ENCODE data around the gene SRSF4.
"Not testable (repeated sequence)": the region's sequence is repeated elsewhere in the genome, so short reads cannot be mapped to it uniquely, and the experiment has no call there.

The SRSF4 gene

DNA sequence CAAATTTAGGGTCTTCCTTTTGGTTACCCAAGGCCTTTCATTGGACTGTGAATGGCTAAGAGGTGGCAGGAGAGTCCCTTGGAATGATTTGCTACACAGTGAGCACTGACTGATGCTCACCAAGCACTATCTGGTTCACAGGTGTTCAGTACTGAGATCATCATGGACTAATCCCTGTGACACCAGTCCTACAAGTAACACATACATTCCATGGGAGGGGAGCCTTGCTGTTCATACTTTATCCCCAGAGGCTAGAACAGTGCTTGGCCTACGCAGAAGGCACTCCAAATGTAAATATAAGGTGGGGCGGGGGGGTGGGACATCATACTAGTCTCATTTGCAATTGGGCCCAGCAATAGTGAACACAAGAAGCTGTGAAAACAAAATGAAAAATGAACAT, 37.5 kb downstream of the SRSF4 start:
- Histone ChIP-seq H3K9ac (ENCODE audit: low read depth, low read length) (no peak overlapping the region), H3K27me3 (ENCODE audit: control insufficient read depth, insufficient read depth, low read length) (no peaks in the 10 kb centered on the region), H3K27ac (ENCODE audit: low read depth, low read length) (no peak overlapping the region), H3K36me3 (ENCODE audit: control insufficient read depth, insufficient read depth, low read length) (peaks cover 45% of the 10 kb centered on the region), H3K9me3 (ENCODE audit: control insufficient read depth, insufficient read depth, low read length) (no peaks in the 10 kb centered on the region), H3K4me1 (ENCODE audit: control insufficient read depth, insufficient read depth, low read length) (no peaks in the 10 kb centered on the region), H3K4me3 (ENCODE audit: low read depth, low read length) (no peak overlapping the region)

GRCh38 chr1:29142714-29143113, 39.0 kb downstream of the SRSF4 start:
- H3K27me3 ChIP-seq (ENCODE audit: control insufficient read depth, insufficient read depth, low read length), result no peaks in the 10 kb centered on the region
- no peak overlapping the region for H3K27ac ChIP-seq (ENCODE audit: low read depth, low read length)
- peaks cover 30% of the 10 kb centered on the region for H3K36me3 ChIP-seq (ENCODE audit: control insufficient read depth, insufficient read depth, low read length)
- no peaks in the 10 kb centered on the region for H3K9me3 ChIP-seq (ENCODE audit: control insufficient read depth, insufficient read depth, low read length)
- H3K4me1 ChIP-seq (ENCODE audit: control insufficient read depth, insufficient read depth, low read length), result no peaks in the 10 kb centered on the region
- no peak overlapping the region for H3K4me3 ChIP-seq (ENCODE audit: low read depth, low read length)
- no peak overlapping the region for H3K9ac ChIP-seq (ENCODE audit: low read depth, low read length)

GRCh38 chr1:29136391-29136915, 45.2 kb downstream of the SRSF4 start:
- Histone ChIP-seq H3K27me3 (ENCODE audit: control insufficient read depth, insufficient read depth, low read length) (no peaks in the 10 kb centered on the region), H3K9ac (ENCODE audit: low read depth, low read length) (no peak overlapping the region), H3K27ac (ENCODE audit: low read depth, low read length) (no peak overlapping the region), H3K36me3 (ENCODE audit: control insufficient read depth, insufficient read depth, low read length) (no peaks in the 10 kb centered on the region), H3K9me3 (ENCODE audit: control insufficient read depth, insufficient read depth, low read length) (no peaks in the 10 kb centered on the region), H3K4me3 (ENCODE audit: low read depth, low read length) (no peak overlapping the region), H3K4me1 (ENCODE audit: control insufficient read depth, insufficient read depth, low read length) (peaks cover 3% of the 10 kb centered on the region; the same call in 1 of the 2 replicates)

- Histone ChIP-seq H3K27ac (ENCODE audit: low read depth, low read length) (no peak overlapping the region), H3K9ac (ENCODE audit: low read depth, low read length) (no peak overlapping the region)
Observed at GRCh38 chr1:29134695-29135028, 47.0 kb downstream of the SRSF4 start.

DNA sequence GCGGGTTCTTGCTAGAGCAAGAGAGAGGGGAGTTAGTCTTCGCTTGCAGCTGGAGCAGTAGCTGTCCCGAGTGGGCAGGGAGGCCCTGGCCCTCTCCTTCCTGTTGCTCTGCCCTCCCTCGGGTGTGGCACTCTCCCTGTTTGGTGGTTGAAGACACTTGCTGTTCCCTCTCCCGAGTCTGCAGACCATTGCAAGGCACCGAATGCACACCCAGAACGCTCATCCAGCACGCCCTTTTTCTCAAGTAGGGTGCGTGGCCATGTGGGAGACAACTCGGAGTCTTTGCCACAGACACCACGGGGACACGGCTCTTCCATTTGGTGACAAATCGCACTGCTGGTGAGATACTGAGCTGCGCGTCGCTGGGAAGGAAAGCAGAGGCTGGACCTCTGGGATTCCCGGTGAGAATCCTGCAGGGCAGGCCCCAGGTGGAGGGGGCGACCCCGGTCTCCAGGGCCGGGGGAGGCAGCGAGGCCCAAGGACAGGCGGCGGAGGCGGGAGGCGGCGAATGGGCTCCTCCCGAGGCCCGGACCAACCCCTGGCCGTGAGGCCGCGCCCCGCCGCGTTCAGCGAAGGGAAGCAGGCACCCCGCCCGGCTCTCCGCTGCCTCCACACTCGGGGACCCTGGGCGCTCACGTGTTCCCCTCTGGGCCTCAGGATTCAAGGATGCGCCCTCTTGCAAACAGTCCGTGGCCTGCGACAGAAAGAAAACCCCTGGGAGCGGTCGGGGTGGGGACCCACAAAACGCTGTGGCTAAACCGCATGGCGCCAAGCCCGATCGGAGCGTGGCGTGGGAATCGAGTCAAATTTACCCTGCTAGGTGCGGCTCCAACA, 47.6 kb downstream of the SRSF4 start:
- H3K9ac ChIP-seq (ENCODE audit: low read depth, low read length), result no peak overlapping the region
- no peak overlapping the region for H3K4me3 ChIP-seq (ENCODE audit: low read depth, low read length)
- H3K27me3 ChIP-seq (ENCODE audit: control insufficient read depth, insufficient read depth, low read length), result no peaks in the 10 kb centered on the region
- no peaks in the 10 kb centered on the region for H3K9me3 ChIP-seq (ENCODE audit: control insufficient read depth, insufficient read depth, low read length)
- peaks cover 3% of the 10 kb centered on the region; the same call in 1 of the 2 replicates for H3K4me1 ChIP-seq (ENCODE audit: control insufficient read depth, insufficient read depth, low read length)
- no peaks in the 10 kb centered on the region for H3K36me3 ChIP-seq (ENCODE audit: control insufficient read depth, insufficient read depth, low read length)
- H3K27ac ChIP-seq (ENCODE audit: low read depth, low read length), result no peak overlapping the region

More at GRCh38 chr1:29134695-29135028, 47.0 kb downstream of the SRSF4 start:
- no peak overlapping the region for H3K4me3 ChIP-seq (ENCODE audit: low read depth, low read length)
- no peaks in the 10 kb centered on the region for H3K36me3 ChIP-seq (ENCODE audit: control insufficient read depth, insufficient read depth, low read length)
- peaks cover 3% of the 10 kb centered on the region; the same call in 1 of the 2 replicates for H3K4me1 ChIP-seq (ENCODE audit: control insufficient read depth, insufficient read depth, low read length)
- H3K27me3 ChIP-seq (ENCODE audit: control insufficient read depth, insufficient read depth, low read length), result no peaks in the 10 kb centered on the region
- H3K9me3 ChIP-seq (ENCODE audit: control insufficient read depth, insufficient read depth, low read length), result no peaks in the 10 kb centered on the region

- not testable (repeated sequence) for H3K4me3 ChIP-seq (ENCODE audit: low read depth, low read length); H3K4me1 ChIP-seq (ENCODE audit: control insufficient read depth, insufficient read depth, low read length); H3K27ac ChIP-seq (ENCODE audit: low read depth, low read length); H3K9me3 ChIP-seq (ENCODE audit: control insufficient read depth, insufficient read depth, low read length); H3K36me3 ChIP-seq (ENCODE audit: control insufficient read depth, insufficient read depth, low read length); H3K9ac ChIP-seq (ENCODE audit: low read depth, low read length); H3K27me3 ChIP-seq (ENCODE audit: control insufficient read depth, insufficient read depth, low read length)
Observed at GRCh38 chr1:29131056-29131455, 50.6 kb downstream of the SRSF4 start.

GRCh38 chr1:29129916-29130315, 51.8 kb downstream of the SRSF4 start:
- Histone ChIP-seq H3K4me3 (ENCODE audit: low read depth, low read length) (no peak overlapping the region), H3K27ac (ENCODE audit: low read depth, low read length) (no peak overlapping the region), H3K9me3 (ENCODE audit: control insufficient read depth, insufficient read depth, low read length) (no peaks in the 10 kb centered on the region), H3K4me1 (ENCODE audit: control insufficient read depth, insufficient read depth, low read length) (peaks cover 9% of the 10 kb centered on the region; the same call in 1 of the 2 replicates), H3K9ac (ENCODE audit: low read depth, low read length) (no peak overlapping the region), H3K27me3 (ENCODE audit: control insufficient read depth, insufficient read depth, low read length) (0 out of 2 replicates have a peak, but pooled peaks cover 5% of the 10 kb centered on the region), H3K36me3 (ENCODE audit: control insufficient read depth, insufficient read depth, low read length) (no peaks in the 10 kb centered on the region)

DNA sequence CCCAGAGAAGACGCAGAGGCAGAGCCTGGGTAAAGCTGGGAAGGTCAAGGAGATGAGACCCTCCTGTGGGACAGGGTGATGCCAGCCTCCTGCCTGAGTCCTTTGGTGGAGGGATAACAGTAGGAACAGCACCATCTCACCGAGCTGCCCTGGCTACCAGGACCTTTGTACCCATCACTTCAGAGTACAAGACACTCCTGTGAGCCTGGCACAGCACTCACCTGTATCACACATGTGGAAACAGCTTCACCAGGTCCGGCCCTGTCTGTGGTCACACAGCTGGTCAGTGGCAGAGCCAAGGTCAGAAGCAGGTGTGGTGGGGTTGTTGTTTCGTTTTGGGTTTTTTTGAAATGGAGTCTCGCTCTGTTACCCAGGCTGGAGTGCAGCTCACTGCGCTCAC, 53.0 kb downstream of the SRSF4 start:
- H3K9ac ChIP-seq (ENCODE audit: low read depth, low read length), result no peak overlapping the region
- peaks cover 11% of the 10 kb centered on the region; the same call in 1 of the 2 replicates for H3K4me1 ChIP-seq (ENCODE audit: control insufficient read depth, insufficient read depth, low read length)
- H3K27ac ChIP-seq (ENCODE audit: low read depth, low read length), result no peak overlapping the region
- 0 out of 2 replicates have a peak, but pooled peaks cover 5% of the 10 kb centered on the region for H3K27me3 ChIP-seq (ENCODE audit: control insufficient read depth, insufficient read depth, low read length)
- H3K4me3 ChIP-seq (ENCODE audit: low read depth, low read length), result no peak overlapping the region
- no peaks in the 10 kb centered on the region for H3K36me3 ChIP-seq (ENCODE audit: control insufficient read depth, insufficient read depth, low read length)
- no peaks in the 10 kb centered on the region for H3K9me3 ChIP-seq (ENCODE audit: control insufficient read depth, insufficient read depth, low read length)

DNA sequence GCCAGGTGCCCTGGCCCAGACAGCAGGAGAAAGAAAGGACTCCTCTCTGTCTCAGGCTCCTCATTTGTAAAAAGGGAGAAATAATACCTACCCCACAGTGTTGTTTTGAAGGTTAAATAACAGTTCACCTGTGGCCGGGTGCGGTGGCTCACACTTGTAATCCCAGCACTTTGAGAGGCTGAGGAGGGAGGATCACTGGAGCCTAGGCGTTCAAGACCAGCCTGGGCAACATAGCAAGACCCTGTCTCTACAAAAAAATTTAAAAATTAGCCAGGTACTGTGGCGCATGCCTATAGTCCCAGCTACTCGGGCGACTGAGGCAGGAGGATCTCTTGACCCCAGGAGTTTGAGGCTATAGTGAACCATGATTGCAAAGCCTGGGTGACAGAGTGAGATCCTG, 55.5 kb downstream of the SRSF4 start:
- H3K36me3 ChIP-seq (ENCODE audit: control insufficient read depth, insufficient read depth, low read length), result no peaks in the 10 kb centered on the region
- no peaks in the 10 kb centered on the region for H3K9me3 ChIP-seq (ENCODE audit: control insufficient read depth, insufficient read depth, low read length)
- H3K9ac ChIP-seq (ENCODE audit: low read depth, low read length), result no peak overlapping the region
- H3K4me1 ChIP-seq (ENCODE audit: control insufficient read depth, insufficient read depth, low read length), result peaks cover 11% of the 10 kb centered on the region; the same call in 1 of the 2 replicates
- H3K27me3 ChIP-seq (ENCODE audit: control insufficient read depth, insufficient read depth, low read length), result peaks cover 19% of the 10 kb centered on the region
- H3K27ac ChIP-seq (ENCODE audit: low read depth, low read length), result no peak overlapping the region
- no peak overlapping the region for H3K4me3 ChIP-seq (ENCODE audit: low read depth, low read length)

DNA sequence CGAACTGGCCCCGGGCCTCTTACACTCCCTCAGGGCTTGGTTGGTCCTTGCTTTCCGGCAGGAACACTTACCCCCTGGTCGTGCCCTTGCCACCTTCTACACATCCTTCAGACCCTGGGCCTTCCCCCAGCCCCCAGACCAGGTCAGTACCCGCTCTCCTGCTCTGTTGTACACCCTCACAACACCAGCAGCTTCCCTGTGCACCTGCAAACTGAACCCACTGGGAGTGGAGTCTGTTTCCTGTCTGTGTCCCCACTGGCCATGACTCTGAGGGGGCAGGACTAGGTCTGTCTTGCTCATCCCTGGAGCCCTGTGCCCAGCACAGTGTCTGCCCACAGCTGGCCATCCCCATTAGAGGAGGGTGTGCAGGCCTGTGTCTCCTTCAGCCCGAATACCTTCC, 55.9 kb downstream of the SRSF4 start:
- Histone ChIP-seq H3K9ac (ENCODE audit: low read depth, low read length) (no peak overlapping the region), H3K27ac (ENCODE audit: low read depth, low read length) (no peak overlapping the region)

GRCh38 chr1:29125237-29125641, 56.5 kb downstream of the SRSF4 start:
- Histone ChIP-seq H3K4me3 (ENCODE audit: low read depth, low read length) (peak overlapping the region; percentile 65; the same call in 1 of the 2 replicates), H3K9me3 (ENCODE audit: control insufficient read depth, insufficient read depth, low read length) (no peaks in the 10 kb centered on the region), H3K27me3 (ENCODE audit: control insufficient read depth, insufficient read depth, low read length) (peaks cover 24% of the 10 kb centered on the region), H3K9ac (ENCODE audit: low read depth, low read length) (peak overlapping the region; percentile 56; the same call in 1 of the 2 replicates), H3K27ac (ENCODE audit: low read depth, low read length) (peak overlapping the region; percentile 83), H3K36me3 (ENCODE audit: control insufficient read depth, insufficient read depth, low read length) (0 out of 2 replicates have a peak, but pooled peaks cover 5% of the 10 kb centered on the region), H3K4me1 (ENCODE audit: control insufficient read depth, insufficient read depth, low read length) (peaks cover 17% of the 10 kb centered on the region; the same call in 1 of the 2 replicates)

More for the DNA sequence above, 55.9 kb downstream of the SRSF4 start:
- H3K27me3 ChIP-seq (ENCODE audit: control insufficient read depth, insufficient read depth, low read length), result peaks cover 19% of the 10 kb centered on the region
- H3K9me3 ChIP-seq (ENCODE audit: control insufficient read depth, insufficient read depth, low read length), result no peaks in the 10 kb centered on the region
- H3K4me3 ChIP-seq (ENCODE audit: low read depth, low read length), result no peak overlapping the region
- no peaks in the 10 kb centered on the region for H3K36me3 ChIP-seq (ENCODE audit: control insufficient read depth, insufficient read depth, low read length)
- H3K4me1 ChIP-seq (ENCODE audit: control insufficient read depth, insufficient read depth, low read length), result peaks cover 13% of the 10 kb centered on the region; the same call in 1 of the 2 replicates

Measured in HUES48 (cell line).